CD4-positive, alpha-beta memory T cell (primary cell): ENCODE data around the gene ULBP3. TPM values are rescaled to one million over a fixed set of nuclear protein-coding genes. Genes with fewer than 3 reads are reported as not detected.
"Not testable (repeated sequence)": the region's sequence is repeated elsewhere in the genome, so short reads cannot be mapped to it uniquely, and the experiment has no call there.

Source experiments
- CTCF ChIA-PET: fragments of 350-600 bp; sonication (Branson Sonifier 250); formaldehyde crosslinking; loops from one replicate; lab custom pipeline; 2021; ENCODE audit warnings: inconsistent platforms; ENCODE audit not compliant: partially characterized antibody; lab: Charles Lee
- POLR2A ChIA-PET: fragments of 350-600 bp; sonication (Branson Sonifier 250); formaldehyde crosslinking; loops from one replicate; lab custom pipeline; 2021; ENCODE audit not compliant: partially characterized antibody; lab: Charles Lee
- DNase-seq, 5 donors: peaks; one replicate each; pipeline versions ENCODE4 v3.0.0 to v3.0.0-alpha.2; 2020 to 2022; ENCODE audit warnings: mixed read lengths in 1 of 5
- H3K27ac ChIP-seq: one replicate; pipeline ENCODE4 v1.7.0; 2013; ENCODE audit warnings: low read depth, low read length
- H3K27me3 ChIP-seq: 2 replicates; pipeline ENCODE4 v1.7.0; 2013; ENCODE audit warnings: mild to moderate bottlenecking, low read length, moderate library complexity; ENCODE audit not compliant: insufficient read depth
- H3K36me3 ChIP-seq: 2 replicates; pipeline ENCODE4 v1.7.0; 2013; ENCODE audit warnings: mild to moderate bottlenecking, low read length, moderate library complexity; ENCODE audit not compliant: insufficient read depth
- H3K4me1 ChIP-seq: 2 replicates; pipeline ENCODE4 v1.7.0; 2013; ENCODE audit warnings: mild to moderate bottlenecking, low read length, moderate library complexity; ENCODE audit not compliant: insufficient read depth
- H3K4me3 ChIP-seq, 2 donors: one replicate each; pipeline ENCODE4 v1.7.0; 2013; ENCODE audit warnings: low read length in 2 of 2, mild to moderate bottlenecking in 1 of 2
- H3K9me3 ChIP-seq, 2 donors: one replicate each; pipeline ENCODE4 v1.7.0; 2013; ENCODE audit warnings: low read length in 2 of 2, control low read depth in 1 of 2; ENCODE audit not compliant: control insufficient read depth in 1 of 2
- H3K27ac Mint-ChIP-seq, 7 donors: one replicate each; pipeline ENCODE4 v1.8.0; 2020 to 2021; ENCODE audit warnings: mixed read lengths in 7 of 7, mild to moderate bottlenecking in 6 of 7, inconsistent platforms in 3 of 7, moderate library complexity in 3 of 7
- H3K27me3 Mint-ChIP-seq, 2 donors: one replicate each; pipeline ENCODE4 v1.8.0; 2020 to 2021; ENCODE audit warnings: mixed read lengths in 2 of 2
- H3K36me3 Mint-ChIP-seq, 2 donors: one replicate each; pipeline ENCODE4 v1.8.0; 2020 to 2021; ENCODE audit warnings: mixed read lengths in 2 of 2, inconsistent platforms in 1 of 2, mild to moderate bottlenecking in 1 of 2
- H3K4me1 Mint-ChIP-seq, 4 donors: one replicate each; pipeline ENCODE4 v1.8.0; 2020 to 2021; ENCODE audit warnings: mixed read lengths in 4 of 4, mild to moderate bottlenecking in 1 of 4
- H3K4me3 Mint-ChIP-seq, 8 donors: one replicate each; pipeline ENCODE4 v1.8.0; 2020 to 2021; ENCODE audit warnings: mixed read lengths in 8 of 8, mild to moderate bottlenecking in 7 of 8, moderate library complexity in 6 of 8, inconsistent platforms in 3 of 8
- H3K9me3 Mint-ChIP-seq, 8 donors: one replicate each; pipeline ENCODE4 v1.8.0; 2020 to 2021; ENCODE audit warnings: mixed read lengths in 8 of 8, mild to moderate bottlenecking in 5 of 8, inconsistent platforms in 3 of 8, moderate library complexity in 1 of 8
- intact Hi-C: fragments of 100-400 bp; cut with micrococcal nuclease; formaldehyde crosslinking; loops from one replicate; pipeline ENCODE4 v1.15.1; 2023
- polyA plus RNA-seq, 2 donors: library from polyadenylated mRNA; unstranded; fragments of 300-500 nt; fragmentation: Illumina TruSeq; gene quantifications; one replicate each; pipeline ENCODE4 v1.2.3, GENCODE V29; 2021
- total RNA-seq, 2 experiments: library from RNA; stranded (reverse); gene quantifications; one replicate each; pipeline ENCODE4 v1.2.3, GENCODE V29; 2021

The ULBP3 gene
- total and polyA plus RNA-seq, 4 experiments from 2014 or later = 0.42 to 0.96 (median 0.48) TPM; not detected in 1

GRCh38 chr6:150028799-150029198, 40.1 kb downstream of the ULBP3 start:
- H3K36me3 Mint-ChIP-seq = no peaks in the 10 kb centered on the region
- H3K27me3 ChIP-seq = peaks cover 20% of the 10 kb centered on the region
- peak overlapping the region in 1 of 8 donors; percentile 53 for H3K4me3 Mint-ChIP-seq
- ChIA-PET POLR2A (no interaction called here), CTCF (no interaction called here)
- no peaks in the 10 kb centered on the region for H3K9me3 ChIP-seq
- no peaks in the 10 kb centered on the region for H3K36me3 ChIP-seq
- no peaks in the 10 kb centered on the region for H3K9me3 Mint-ChIP-seq
- intact Hi-C loops = no loop called here
- no peak overlapping the region for H3K27ac ChIP-seq
- H3K4me1 ChIP-seq = peaks cover 7% of the 10 kb centered on the region
- H3K27ac Mint-ChIP-seq = no peak overlapping the region
- H3K27me3 Mint-ChIP-seq = peaks cover 24 to 48% of the 10 kb centered on the region in 2 donors
- H3K4me3 ChIP-seq = no peak overlapping the region
- peaks cover 4 to 17% (median 8%) of the 10 kb centered on the region in 4 donors for H3K4me1 Mint-ChIP-seq
- no peak for DNase-seq

GRCh38 chr6:150027806-150028565, 40.9 kb downstream of the ULBP3 start:
- ChIA-PET POLR2A (interaction anchor here (0.6 kb wide), 1 partner anchor 1499 kb away, joined by 3 read pairs; no protein-coding TSS in a partner anchor), CTCF (no interaction called here)
- Mint-ChIP-seq H3K9me3 (no peaks in the 10 kb centered on the region), H3K27me3 (peaks cover 24 to 52% of the 10 kb centered on the region in 2 donors), H3K27ac (no peak overlapping the region), H3K36me3 (no peaks in the 10 kb centered on the region), H3K4me3 (no peak overlapping the region), H3K4me1 (peaks cover 4 to 17% (median 8%) of the 10 kb centered on the region in 4 donors)
- H3K9me3 ChIP-seq = no peaks in the 10 kb centered on the region
- intact Hi-C loops = no loop called here
- H3K36me3 ChIP-seq = no peaks in the 10 kb centered on the region
- H3K27ac ChIP-seq = no peak overlapping the region
- peaks cover 7% of the 10 kb centered on the region for H3K4me1 ChIP-seq
- DNase-seq = no peak
- peaks cover 20% of the 10 kb centered on the region for H3K27me3 ChIP-seq
- no peak overlapping the region for H3K4me3 ChIP-seq

- POLR2A ChIA-PET = interaction anchor here (0.6 kb wide), 1 partner anchor 1499 kb away, joined by 3 read pairs; no protein-coding TSS in a partner anchor
- H3K27ac ChIP-seq = no peak overlapping the region
- Mint-ChIP-seq H3K9me3 (no peaks in the 10 kb centered on the region), H3K4me3 (no peak overlapping the region), H3K4me1 (peaks cover 4 to 17% (median 8%) of the 10 kb centered on the region in 4 donors), H3K27ac (no peak overlapping the region), H3K36me3 (no peaks in the 10 kb centered on the region), H3K27me3 (peaks cover 24 to 52% of the 10 kb centered on the region in 2 donors)
- no peaks in the 10 kb centered on the region for H3K9me3 ChIP-seq
- H3K4me3 ChIP-seq = no peak overlapping the region
- CTCF ChIA-PET = no interaction called here
- H3K4me1 ChIP-seq = peaks cover 7% of the 10 kb centered on the region
- DNase-seq = no peak
- no peaks in the 10 kb centered on the region for H3K36me3 ChIP-seq
- peaks cover 17% of the 10 kb centered on the region for H3K27me3 ChIP-seq
- intact Hi-C loops = no loop called here
These were observed 41.7 kb downstream of the ULBP3 start for GRCh38 chr6:150026976-150027805.

- Histone ChIP-seq H3K4me1 (peaks cover 7% of the 10 kb centered on the region), H3K27me3 (peaks cover 17% of the 10 kb centered on the region), H3K36me3 (no peaks in the 10 kb centered on the region), H3K27ac (no peak within 1 kb of the TSS), H3K4me3 (no peak within 1 kb of the TSS), H3K9me3 (no peaks in the 10 kb centered on the region)
- no peak for DNase-seq
- H3K4me3 Mint-ChIP-seq = peak within 1 kb of the TSS in 7 of 8 donors; percentile 21 to 85 (median 75)
- CTCF ChIA-PET = interaction anchor here (1.0 kb wide), 1 partner anchor 9 kb away, joined by 3 read pairs; no protein-coding TSS in a partner anchor
- no peaks in the 10 kb centered on the region for H3K9me3 Mint-ChIP-seq
- no peaks in the 10 kb centered on the region for H3K36me3 Mint-ChIP-seq
- peaks cover 4 to 17% (median 8%) of the 10 kb centered on the region in 4 donors for H3K4me1 Mint-ChIP-seq
- H3K27ac Mint-ChIP-seq = no peak within 1 kb of the TSS
- H3K27me3 Mint-ChIP-seq = peaks cover 24 to 58% of the 10 kb centered on the region in 2 donors
- POLR2A ChIA-PET = no interaction called here
- intact Hi-C loops = no loop called here
These were observed 43.6 kb downstream of the ULBP3 start, which contains the start of gene RAET1L for GRCh38 chr6:150025201-150025917. RAET1L (minus strand) TSS chr6:150025532; CDS start chr6:150025471, 61 bp downstream.

- no peak for DNase-seq
- ChIA-PET CTCF (interaction anchor here (1.0 kb wide), 1 partner anchor 8 kb away, joined by 3 read pairs; no protein-coding TSS in a partner anchor), POLR2A (no interaction called here)
- Histone ChIP-seq H3K36me3 (no peaks in the 10 kb centered on the region), H3K9me3 (no peaks in the 10 kb centered on the region), H3K27ac (no peak overlapping the region), H3K4me3 (no peak overlapping the region), H3K4me1 (peaks cover 7% of the 10 kb centered on the region), H3K27me3 (peaks cover 17% of the 10 kb centered on the region)
- no peaks in the 10 kb centered on the region for H3K36me3 Mint-ChIP-seq
- intact Hi-C loops = no loop called here
- peak overlapping the region in 1 of 8 donors; percentile 57 for H3K4me3 Mint-ChIP-seq
- peaks cover 4 to 17% (median 8%) of the 10 kb centered on the region in 4 donors for H3K4me1 Mint-ChIP-seq
- H3K27me3 Mint-ChIP-seq = peaks cover 23 to 59% of the 10 kb centered on the region in 2 donors
- H3K27ac Mint-ChIP-seq = no peak overlapping the region
- H3K9me3 Mint-ChIP-seq = no peaks in the 10 kb centered on the region
These were observed 44.2 kb downstream of the ULBP3 start for GRCh38 chr6:150024646-150025155.

- H3K27ac Mint-ChIP-seq, DNase-seq, H3K9me3 ChIP-seq, H3K4me1 ChIP-seq, H3K36me3 Mint-ChIP-seq, H3K36me3 ChIP-seq, H3K9me3 Mint-ChIP-seq, H3K27ac ChIP-seq, H3K4me3 ChIP-seq, intact Hi-C loops, CTCF ChIA-PET, POLR2A ChIA-PET, H3K4me3 Mint-ChIP-seq: not testable (repeated sequence)
- H3K27me3 ChIP-seq = peaks cover 17% of the 10 kb centered on the region
- peaks cover 4 to 17% (median 8%) of the 10 kb centered on the region in 4 donors for H3K4me1 Mint-ChIP-seq
- H3K27me3 Mint-ChIP-seq = peaks cover 25 to 58% of the 10 kb centered on the region in 2 donors
These were observed 44.9 kb downstream of the ULBP3 start for GRCh38 chr6:150024021-150024420.
